NB4 (cell line): Measurements from ENCODE around the gene ANKRD13B.

Source experiments
- DNase-seq: peaks from one replicate; pipeline ENCODE4 v3.0.0; 2010; ENCODE audit warnings: low read depth
- H3K4me3 ChIP-seq: one replicate; pipeline ENCODE4 v1.5.1; 2011; ENCODE audit warnings: mild to moderate bottlenecking, low read depth, low read length, moderate library complexity
- CTCF ChIP-seq: IDR thresholded peaks from one replicate; pipeline ENCODE4 v1.5.1; 2012; ENCODE audit warnings: low read depth, low read length
- MAX ChIP-seq: IDR thresholded peaks from 2 replicates; pipeline ENCODE4 v1.6.1; 2011; ENCODE audit warnings: low read depth, low read length
- MYC ChIP-seq: IDR thresholded peaks from 2 replicates; pipeline ENCODE4 v1.6.1; 2011; ENCODE audit warnings: low read depth, low read length
- POLR2A ChIP-seq: IDR thresholded peaks from 2 replicates; pipeline ENCODE4 v1.6.1; 2011; ENCODE audit warnings: mild to moderate bottlenecking; ENCODE audit not compliant: insufficient read length; ENCODE audit errors: extremely low read depth

The ANKRD13B gene

GRCh38 chr17:29628644-29629043 lies 35.7 kb downstream of the ANKRD13B start:
- H3K4me3 ChIP-seq = no peak overlapping the region
- TF ChIP-seq MYC (no peak), CTCF (no peak), MAX (no peak), POLR2A (no peak)
- DNase-seq = no peak

GRCh38 chr17:29629839-29630238 lies 36.9 kb downstream of the ANKRD13B start:
- DNase-seq = no peak
- TF ChIP-seq CTCF (no peak), POLR2A (no peak), MAX (no peak), MYC (no peak)
- H3K4me3 ChIP-seq = no peak overlapping the region

- TF ChIP-seq MYC = no peak
- TF ChIP-seq POLR2A = no peak
- no peak for TF ChIP-seq CTCF
- H3K4me3 ChIP-seq = no peak overlapping the region
- DNase-seq = no peak
Observed at GRCh38 chr17:29630630-29631193, 37.8 kb downstream of the ANKRD13B start.

- no peak for TF ChIP-seq MYC
- no peak for TF ChIP-seq POLR2A
- TF ChIP-seq CTCF = no peak
- no peak for TF ChIP-seq MAX
- no peak overlapping the region for H3K4me3 ChIP-seq
- no peak for DNase-seq
Observed at GRCh38 chr17:29633886-29634285, 41.0 kb downstream of the ANKRD13B start.

GRCh38 chr17:29640413-29640812 lies 47.5 kb downstream of the ANKRD13B start:
- no peak overlapping the region for H3K4me3 ChIP-seq
- TF ChIP-seq POLR2A = no peak
- no peak for TF ChIP-seq CTCF
- no peak for TF ChIP-seq MAX
- TF ChIP-seq MYC = no peak
- DNase-seq = no peak

GRCh38 chr17:29640981-29641642 lies 48.2 kb downstream of the ANKRD13B start:
- DNase-seq = no peak
- H3K4me3 ChIP-seq = no peak overlapping the region
- no peak for TF ChIP-seq MAX
- TF ChIP-seq CTCF = no peak
- no peak for TF ChIP-seq MYC
- no peak for TF ChIP-seq POLR2A
